ENCODE measurements around the gene MYRIP.
"Not testable (repeated sequence)": the region's sequence is repeated elsewhere in the genome, so short reads cannot be mapped to it uniquely, and the experiment has no call there.

The MYRIP gene

DNA sequence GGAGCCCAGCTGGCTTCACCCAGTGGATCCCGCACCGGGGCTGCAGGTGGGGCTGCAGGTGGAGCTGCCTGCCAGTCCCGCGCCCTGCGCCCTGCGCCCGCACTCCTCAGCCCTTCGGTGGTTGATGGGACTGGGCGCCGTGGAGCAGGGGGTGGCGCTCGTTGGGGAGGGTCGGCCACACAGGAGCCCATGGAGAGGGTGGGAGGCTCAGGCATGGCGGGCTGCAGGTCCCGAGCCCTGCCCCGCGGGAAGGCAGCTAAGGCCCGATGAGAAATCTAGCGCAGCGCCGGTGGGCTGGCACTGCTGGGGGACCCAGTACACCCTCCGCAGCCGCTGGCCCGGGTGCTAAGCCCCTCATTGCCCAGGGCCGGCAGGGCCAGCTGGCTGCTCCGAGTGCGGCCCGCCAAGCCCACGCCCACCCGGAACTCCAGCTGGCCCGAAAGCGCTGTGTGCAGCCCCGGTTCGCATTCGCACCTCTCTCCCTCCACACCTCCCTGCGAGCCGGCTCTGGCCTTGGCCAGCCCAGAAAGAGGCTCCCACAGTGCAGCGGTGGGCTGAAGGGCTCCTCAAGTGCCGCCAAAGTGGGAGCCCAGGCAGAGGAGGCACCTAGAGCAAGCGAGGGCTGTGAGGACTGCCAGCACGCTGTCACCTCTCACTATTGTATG, 268.6 kb downstream of the MYRIP start:
- H3K4ac ChIP-seq (ENCODE audit: low read depth in 1 of 2, low read length in 2 of 2); H2BK15ac ChIP-seq (ENCODE audit: low read depth, poor library complexity, severe bottlenecking); H3K4me1 ChIP-seq (ENCODE audit: control insufficient read depth, insufficient read depth, low read depth, low read length); H3K4me3 ChIP-seq (ENCODE audit: insufficient read depth in 1 of 2, low read depth in 1 of 2, low read length in 2 of 2); H3K27me3 ChIP-seq (ENCODE audit: control insufficient read depth in 1 of 2, insufficient read depth in 1 of 2, low read length in 2 of 2); H3K9ac ChIP-seq (ENCODE audit: low read length); H3K36me3 ChIP-seq (ENCODE audit: control insufficient read depth in 1 of 2, insufficient read depth in 2 of 2, low read depth in 1 of 2, low read length in 2 of 2); DNase-seq; H3K14ac ChIP-seq (ENCODE audit: low read length in 2 of 2); H3K18ac ChIP-seq (ENCODE audit: low read depth in 1 of 2, low read length in 2 of 2); H4K8ac ChIP-seq (ENCODE audit: low read length); H3K79me1 ChIP-seq (replicated peaks; ENCODE audit: low read length, poor library complexity, severe bottlenecking); H3K27ac ChIP-seq (ENCODE audit: low read length, poor library complexity, severe bottlenecking); H2AFZ ChIP-seq (ENCODE audit: low read depth, low read length); H4K91ac ChIP-seq (ENCODE audit: low read length); H3K4me2 ChIP-seq (ENCODE audit: low read length, poor library complexity, severe bottlenecking); H2BK12ac ChIP-seq (ENCODE audit: low read length in 2 of 2); H3K23ac ChIP-seq (ENCODE audit: low read length in 2 of 2): not testable (repeated sequence)
- peaks cover 10% of the 10 kb centered on the region for H3K9me3 ChIP-seq (ENCODE audit: control insufficient read depth, low read length)
- H2BK120ac ChIP-seq (ENCODE audit: low read depth, low read length), result peak overlapping the region; percentile 5
- peak overlapping the region; percentile 66 for H2BK5ac ChIP-seq (ENCODE audit: low read depth, low read length, poor library complexity, severe bottlenecking)
- peak overlapping the region; percentile 97 for H2AK5ac ChIP-seq (ENCODE audit: low read length, severe bottlenecking)
- 94% methylated on average over 39 of the region's 41 CpGs for WGBS

DNA sequence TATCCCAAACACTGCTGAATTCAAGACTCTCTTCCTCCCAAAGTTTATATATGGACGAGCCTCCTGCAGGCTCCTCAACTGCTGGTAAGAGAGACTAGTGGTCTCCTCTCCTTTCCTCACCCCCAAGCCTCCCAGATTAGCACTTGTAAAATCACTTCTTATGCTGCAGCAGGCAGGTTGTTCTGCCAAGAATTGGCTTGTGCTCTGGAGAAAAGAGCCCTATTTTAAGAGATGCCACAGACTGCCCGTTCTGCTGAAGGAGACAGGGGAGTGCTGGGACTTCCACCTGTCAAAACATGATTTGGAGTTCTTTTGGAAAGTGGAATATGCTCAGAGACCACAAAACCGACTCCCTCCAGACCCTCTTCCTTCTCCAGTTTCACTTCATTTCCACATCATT, 269.2 kb downstream of the MYRIP start:
- WGBS, result 66% methylated on average over 2 of the region's 3 CpGs
- H3K27ac ChIP-seq (ENCODE audit: low read length, poor library complexity, severe bottlenecking), result peak overlapping the region; percentile 94

DNA sequence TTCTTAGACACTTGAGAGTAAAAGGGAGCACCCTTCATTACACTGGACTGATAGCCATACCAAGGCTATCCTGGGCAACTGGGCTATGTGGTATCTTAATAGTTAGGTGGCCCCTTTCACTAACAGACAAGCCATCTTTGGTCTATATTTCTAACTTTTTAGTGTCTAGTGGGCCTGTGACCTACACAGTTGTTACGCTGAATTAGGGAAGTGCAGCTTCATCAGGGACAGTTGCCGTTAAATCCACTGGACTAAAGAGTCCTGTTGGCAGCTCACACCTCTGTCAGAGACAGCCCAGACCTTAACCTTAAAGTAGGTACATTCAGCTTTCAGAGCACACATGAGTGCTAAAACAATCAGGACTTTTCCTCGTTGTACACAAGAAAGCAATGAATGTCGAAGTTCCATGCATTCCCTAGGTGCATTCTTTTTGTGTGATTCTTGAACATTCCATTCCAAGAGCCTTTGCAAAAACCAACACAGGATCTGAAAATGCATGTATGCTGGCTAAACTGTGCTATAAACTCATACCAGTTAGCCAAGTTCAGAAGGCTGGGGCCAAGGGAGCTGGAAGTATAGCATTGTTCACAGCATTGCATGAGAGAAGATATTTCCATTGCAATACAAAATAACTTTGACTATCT, 269.9 kb downstream of the MYRIP start:
- no peak overlapping the region for H3K14ac ChIP-seq (ENCODE audit: low read length in 2 of 2)
- H3K27me3 ChIP-seq (ENCODE audit: control insufficient read depth in 1 of 2, insufficient read depth in 1 of 2, low read length in 2 of 2), result no peaks in the 10 kb centered on the region
- no peak overlapping the region for H3K4me3 ChIP-seq (ENCODE audit: insufficient read depth in 1 of 2, low read depth in 1 of 2, low read length in 2 of 2)
- peak; percentile 20 for DNase-seq
- 71% methylated on average over 4 of the region's 4 CpGs for WGBS
- no peak overlapping the region for H2AFZ ChIP-seq (ENCODE audit: low read depth, low read length)
- no peak overlapping the region for H3K4ac ChIP-seq (ENCODE audit: low read depth in 1 of 2, low read length in 2 of 2)
- H3K4me2 ChIP-seq (ENCODE audit: low read length, poor library complexity, severe bottlenecking), result no peak overlapping the region
- H3K23ac ChIP-seq (ENCODE audit: low read length in 2 of 2), result no peak overlapping the region
- peak overlapping the region; percentile 52 for H2BK5ac ChIP-seq (ENCODE audit: low read depth, low read length, poor library complexity, severe bottlenecking)
- peak overlapping the region; percentile 27 for H2AK5ac ChIP-seq (ENCODE audit: low read length, severe bottlenecking)
- no peak overlapping the region for H2BK120ac ChIP-seq (ENCODE audit: low read depth, low read length)
- H3K9me3 ChIP-seq (ENCODE audit: control insufficient read depth, low read length), result peaks cover 10% of the 10 kb centered on the region
- no peak overlapping the region for H2BK12ac ChIP-seq (ENCODE audit: low read length in 2 of 2)
- no peak overlapping the region for H4K8ac ChIP-seq (ENCODE audit: low read length)
- no peaks in the 10 kb centered on the region for H3K36me3 ChIP-seq (ENCODE audit: control insufficient read depth in 1 of 2, insufficient read depth in 2 of 2, low read depth in 1 of 2, low read length in 2 of 2)
- H3K4me1 ChIP-seq (ENCODE audit: control insufficient read depth, insufficient read depth, low read depth, low read length), result peaks cover 6% of the 10 kb centered on the region
- H3K79me1 ChIP-seq (replicated peaks; ENCODE audit: low read length, poor library complexity, severe bottlenecking), result no peaks in the 10 kb centered on the region
- H3K18ac ChIP-seq (ENCODE audit: low read depth in 1 of 2, low read length in 2 of 2), result no peak overlapping the region
- no peak overlapping the region for H4K91ac ChIP-seq (ENCODE audit: low read length)
- H3K9ac ChIP-seq (ENCODE audit: low read length), result peak overlapping the region; percentile 46
- no peak overlapping the region for H2BK15ac ChIP-seq (ENCODE audit: low read depth, poor library complexity, severe bottlenecking)
- peak overlapping the region; percentile 94 for H3K27ac ChIP-seq (ENCODE audit: low read length, poor library complexity, severe bottlenecking)

More for the DNA sequence above, 269.2 kb downstream of the MYRIP start:
- H3K27me3 ChIP-seq (ENCODE audit: control insufficient read depth in 1 of 2, insufficient read depth in 1 of 2, low read length in 2 of 2), result no peaks in the 10 kb centered on the region
- no peak overlapping the region for H2BK12ac ChIP-seq (ENCODE audit: low read length in 2 of 2)
- DNase-seq, result no peak
- no peak overlapping the region for H3K4me3 ChIP-seq (ENCODE audit: insufficient read depth in 1 of 2, low read depth in 1 of 2, low read length in 2 of 2)
- no peak overlapping the region for H2BK120ac ChIP-seq (ENCODE audit: low read depth, low read length)
- no peak overlapping the region for H4K8ac ChIP-seq (ENCODE audit: low read length)
- no peak overlapping the region for H3K9ac ChIP-seq (ENCODE audit: low read length)
- H3K36me3 ChIP-seq (ENCODE audit: control insufficient read depth in 1 of 2, insufficient read depth in 2 of 2, low read depth in 1 of 2, low read length in 2 of 2), result no peaks in the 10 kb centered on the region
- peak overlapping the region; percentile 97 for H2AK5ac ChIP-seq (ENCODE audit: low read length, severe bottlenecking)
- no peak overlapping the region for H3K18ac ChIP-seq (ENCODE audit: low read depth in 1 of 2, low read length in 2 of 2)
- no peak overlapping the region for H3K14ac ChIP-seq (ENCODE audit: low read length in 2 of 2)
- H3K23ac ChIP-seq (ENCODE audit: low read length in 2 of 2), result no peak overlapping the region
- peaks cover 6% of the 10 kb centered on the region for H3K4me1 ChIP-seq (ENCODE audit: control insufficient read depth, insufficient read depth, low read depth, low read length)
- H2AFZ ChIP-seq (ENCODE audit: low read depth, low read length), result no peak overlapping the region
- no peak overlapping the region for H4K91ac ChIP-seq (ENCODE audit: low read length)
- no peak overlapping the region for H3K4ac ChIP-seq (ENCODE audit: low read depth in 1 of 2, low read length in 2 of 2)
- no peaks in the 10 kb centered on the region for H3K79me1 ChIP-seq (replicated peaks; ENCODE audit: low read length, poor library complexity, severe bottlenecking)
- no peak overlapping the region for H2BK15ac ChIP-seq (ENCODE audit: low read depth, poor library complexity, severe bottlenecking)
- H2BK5ac ChIP-seq (ENCODE audit: low read depth, low read length, poor library complexity, severe bottlenecking), result no peak overlapping the region
- no peak overlapping the region for H3K4me2 ChIP-seq (ENCODE audit: low read length, poor library complexity, severe bottlenecking)
- H3K9me3 ChIP-seq (ENCODE audit: control insufficient read depth, low read length), result peaks cover 10% of the 10 kb centered on the region

DNA sequence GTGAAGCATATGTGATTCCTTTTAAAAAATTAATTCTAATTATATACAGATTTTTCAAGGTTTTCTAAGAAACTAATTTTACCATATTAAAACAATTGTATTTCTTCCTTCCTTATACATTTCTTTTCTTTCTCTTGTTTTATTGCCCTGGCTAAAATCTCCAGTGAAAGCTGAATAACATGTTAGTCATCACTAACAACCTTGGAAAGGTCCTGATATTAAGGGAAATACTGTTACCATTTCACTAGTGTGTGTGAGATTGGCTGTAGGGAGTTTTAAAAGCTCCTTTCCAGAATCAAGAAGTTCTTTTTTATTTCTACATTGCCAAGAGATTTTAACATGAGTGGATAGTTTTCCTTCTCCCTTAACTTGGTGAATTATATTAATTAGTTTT, 270.4 kb downstream of the MYRIP start:
- H3K14ac ChIP-seq (ENCODE audit: low read length in 2 of 2), result no peak overlapping the region
- H3K4me2 ChIP-seq (ENCODE audit: low read length, poor library complexity, severe bottlenecking), result no peak overlapping the region
- peak overlapping the region; percentile 52 for H2BK5ac ChIP-seq (ENCODE audit: low read depth, low read length, poor library complexity, severe bottlenecking)
- H3K27ac ChIP-seq (ENCODE audit: low read length, poor library complexity, severe bottlenecking), result peak overlapping the region; percentile 94
- no peak overlapping the region for H2AK5ac ChIP-seq (ENCODE audit: low read length, severe bottlenecking)
- H3K4ac ChIP-seq (ENCODE audit: low read depth in 1 of 2, low read length in 2 of 2), result no peak overlapping the region
- DNase-seq, result no peak
- H3K36me3 ChIP-seq (ENCODE audit: control insufficient read depth in 1 of 2, insufficient read depth in 2 of 2, low read depth in 1 of 2, low read length in 2 of 2), result no peaks in the 10 kb centered on the region
- peak overlapping the region; percentile 46 for H3K9ac ChIP-seq (ENCODE audit: low read length)
- H3K18ac ChIP-seq (ENCODE audit: low read depth in 1 of 2, low read length in 2 of 2), result no peak overlapping the region
- no peak overlapping the region for H2BK12ac ChIP-seq (ENCODE audit: low read length in 2 of 2)
- H3K23ac ChIP-seq (ENCODE audit: low read length in 2 of 2), result no peak overlapping the region
- H2BK15ac ChIP-seq (ENCODE audit: low read depth, poor library complexity, severe bottlenecking), result no peak overlapping the region
- H4K8ac ChIP-seq (ENCODE audit: low read length), result no peak overlapping the region
- no peak overlapping the region for H4K91ac ChIP-seq (ENCODE audit: low read length)
- peaks cover 10% of the 10 kb centered on the region for H3K9me3 ChIP-seq (ENCODE audit: control insufficient read depth, low read length)
- no peaks in the 10 kb centered on the region for H3K79me1 ChIP-seq (replicated peaks; ENCODE audit: low read length, poor library complexity, severe bottlenecking)
- no peaks in the 10 kb centered on the region for H3K27me3 ChIP-seq (ENCODE audit: control insufficient read depth in 1 of 2, insufficient read depth in 1 of 2, low read length in 2 of 2)
- no peak overlapping the region for H2AFZ ChIP-seq (ENCODE audit: low read depth, low read length)
- H3K4me3 ChIP-seq (ENCODE audit: insufficient read depth in 1 of 2, low read depth in 1 of 2, low read length in 2 of 2), result no peak overlapping the region
- H2BK120ac ChIP-seq (ENCODE audit: low read depth, low read length), result no peak overlapping the region
- peaks cover 6% of the 10 kb centered on the region for H3K4me1 ChIP-seq (ENCODE audit: control insufficient read depth, insufficient read depth, low read depth, low read length)
